Measurements from ENCODE around the gene LRRFIP1.
"Not testable (repeated sequence)": the region's sequence is repeated elsewhere in the genome, so short reads cannot be mapped to it uniquely, and the experiment has no call there.

The LRRFIP1 gene

DNA sequence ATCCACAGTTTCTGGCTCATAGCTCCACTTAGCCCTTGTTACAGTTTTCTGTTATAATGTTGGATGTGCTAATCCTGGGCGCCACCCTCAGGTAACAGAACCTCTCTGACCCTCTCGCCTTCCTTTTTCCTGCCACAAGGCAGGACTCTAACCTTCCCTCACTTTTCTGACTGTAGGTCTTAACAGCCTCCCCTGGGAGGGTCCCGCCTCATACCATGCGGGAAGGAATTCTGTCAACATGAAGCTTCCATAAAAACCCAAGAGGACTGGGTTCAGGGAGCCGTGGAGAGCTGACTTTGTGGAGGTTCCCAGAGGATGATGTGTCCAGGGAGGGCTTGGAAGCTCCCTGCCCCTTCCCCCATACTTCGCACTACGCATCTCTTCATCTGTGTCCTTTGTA is 25.0 kb upstream of the LRRFIP1 start:
- Mint-ChIP-seq H3K9me3 (no peaks in the 10 kb centered on the region), H3K4me1 (peaks cover 31% of the 10 kb centered on the region), H3K27ac (no peak overlapping the region), H3K4me3 (no peak overlapping the region), H3K36me3 (ENCODE audit: low read depth) (no peaks in the 10 kb centered on the region), H3K27me3 (ENCODE audit: low read depth) (peaks cover 19% of the 10 kb centered on the region)
- TF ChIP-seq, protein P1, sequence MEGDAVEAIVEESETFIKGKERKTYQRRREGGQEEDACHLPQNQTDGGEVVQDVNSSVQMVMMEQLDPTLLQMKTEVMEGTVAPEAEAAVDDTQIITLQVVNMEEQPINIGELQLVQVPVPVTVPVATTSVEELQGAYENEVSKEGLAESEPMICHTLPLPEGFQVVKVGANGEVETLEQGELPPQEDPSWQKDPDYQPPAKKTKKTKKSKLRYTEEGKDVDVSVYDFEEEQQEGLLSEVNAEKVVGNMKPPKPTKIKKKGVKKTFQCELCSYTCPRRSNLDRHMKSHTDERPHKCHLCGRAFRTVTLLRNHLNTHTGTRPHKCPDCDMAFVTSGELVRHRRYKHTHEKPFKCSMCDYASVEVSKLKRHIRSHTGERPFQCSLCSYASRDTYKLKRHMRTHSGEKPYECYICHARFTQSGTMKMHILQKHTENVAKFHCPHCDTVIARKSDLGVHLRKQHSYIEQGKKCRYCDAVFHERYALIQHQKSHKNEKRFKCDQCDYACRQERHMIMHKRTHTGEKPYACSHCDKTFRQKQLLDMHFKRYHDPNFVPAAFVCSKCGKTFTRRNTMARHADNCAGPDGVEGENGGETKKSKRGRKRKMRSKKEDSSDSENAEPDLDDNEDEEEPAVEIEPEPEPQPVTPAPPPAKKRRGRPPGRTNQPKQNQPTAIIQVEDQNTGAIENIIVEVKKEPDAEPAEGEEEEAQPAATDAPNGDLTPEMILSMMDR (IDR thresholded peaks at IDR 0.05; ENCODE audit: unreplicated experiment in 3 of 3): no peak

DNA sequence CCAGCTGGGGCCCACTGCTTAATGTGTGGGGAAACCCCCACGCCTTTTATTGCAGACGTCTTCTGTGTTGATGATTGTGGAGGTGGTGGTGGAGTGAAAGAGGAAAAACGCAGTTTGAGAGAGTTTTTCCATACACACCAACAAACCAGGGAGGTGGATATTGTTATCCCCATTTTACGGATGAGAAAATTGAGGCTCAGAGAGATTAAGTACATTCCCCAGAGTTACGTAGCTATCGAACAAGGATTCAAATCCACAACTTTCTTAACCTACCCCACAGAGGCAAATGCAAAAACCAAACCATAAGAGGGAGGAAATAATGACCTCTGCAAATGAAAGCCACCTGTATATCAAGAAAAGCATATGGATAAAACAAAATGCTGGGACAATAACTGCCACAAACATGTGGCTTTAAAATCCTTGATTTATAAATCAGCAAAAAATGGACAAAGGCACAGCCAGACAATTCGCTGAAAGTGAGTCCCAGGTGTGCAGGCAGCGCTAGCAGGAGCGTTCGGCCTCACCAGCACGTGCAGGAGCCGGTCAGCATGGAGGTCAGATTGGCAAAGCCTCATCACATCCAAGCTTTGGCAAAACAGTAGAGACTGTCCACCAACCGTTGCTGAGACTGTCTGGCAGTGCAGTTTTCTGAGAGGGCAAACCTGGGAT is 24.2 kb upstream of the LRRFIP1 start:
- Mint-ChIP-seq H3K27me3 (ENCODE audit: low read depth) (peaks cover 22% of the 10 kb centered on the region), H3K4me1 (peaks cover 31% of the 10 kb centered on the region), H3K9me3 (no peaks in the 10 kb centered on the region), H3K27ac (peak overlapping the region in 1 of 3 experiments; percentile 20), H3K36me3 (ENCODE audit: low read depth) (no peaks in the 10 kb centered on the region), H3K4me3 (peak overlapping the region in 1 of 3 experiments; percentile 13)
- TF ChIP-seq, protein P1 (IDR thresholded peaks at IDR 0.05; ENCODE audit: unreplicated experiment in 3 of 3): no peak

DNA sequence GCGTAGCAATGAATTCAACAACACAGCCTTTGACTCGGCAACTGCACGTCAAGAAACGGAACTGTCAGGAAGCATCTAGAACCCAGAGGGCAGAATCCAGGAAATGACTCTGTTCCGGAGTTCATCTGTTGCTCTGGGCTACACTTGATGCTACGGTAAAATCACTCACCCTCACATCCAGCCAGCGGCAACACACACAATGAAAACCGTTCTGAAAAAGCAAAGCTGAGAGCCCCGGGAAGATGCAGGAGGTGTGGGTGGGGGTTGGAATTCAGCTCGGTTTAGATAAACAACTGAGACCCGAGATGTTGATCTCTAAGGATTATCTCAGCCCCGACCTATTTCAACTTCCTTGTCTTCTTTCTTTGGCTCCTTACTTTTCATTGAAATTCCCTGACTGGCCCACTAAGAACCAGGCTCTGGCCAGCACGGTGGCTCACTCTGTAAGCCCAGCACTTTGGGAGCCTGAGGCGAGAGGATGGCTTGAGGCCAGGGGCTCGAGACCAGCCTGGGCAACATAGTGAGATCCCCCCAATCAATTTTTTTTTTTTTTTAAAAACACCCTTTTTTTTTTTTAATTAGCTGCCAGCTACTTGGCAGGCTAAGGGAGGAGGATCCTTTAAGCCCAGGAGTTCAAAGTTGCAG is 23.5 kb upstream of the LRRFIP1 start:
- Mint-ChIP-seq H3K9me3 (no peaks in the 10 kb centered on the region), H3K27ac (peak overlapping the region in 1 of 3 experiments; percentile 20), H3K36me3 (ENCODE audit: low read depth) (no peaks in the 10 kb centered on the region), H3K27me3 (ENCODE audit: low read depth) (peaks cover 23% of the 10 kb centered on the region), H3K4me3 (peak overlapping the region in 1 of 3 experiments; percentile 13), H3K4me1 (peaks cover 31% of the 10 kb centered on the region)
- TF ChIP-seq, protein P1 (IDR thresholded peaks at IDR 0.05; ENCODE audit: unreplicated experiment in 3 of 3): no peak

DNA sequence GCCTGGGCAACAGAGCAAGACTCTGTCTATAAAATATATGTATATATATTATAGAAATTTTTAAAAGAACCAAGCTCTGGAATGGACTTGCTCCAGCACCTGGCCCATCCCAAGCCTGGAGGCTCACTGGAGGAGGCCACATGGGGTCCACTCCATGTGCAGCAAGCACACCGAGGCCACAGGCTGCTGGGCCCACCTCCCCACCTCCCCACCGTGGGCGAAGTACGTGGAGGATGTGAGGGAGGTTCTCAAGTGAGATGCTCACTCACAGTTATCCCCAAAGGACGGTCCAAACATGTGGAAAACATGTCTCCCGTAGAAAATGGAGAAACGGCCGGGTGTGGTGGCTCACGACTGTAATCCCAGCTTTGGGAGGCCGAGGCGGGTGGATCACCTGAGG is 23.0 kb upstream of the LRRFIP1 start:
- no peaks in the 10 kb centered on the region for H3K9me3 Mint-ChIP-seq
- peaks cover 20% of the 10 kb centered on the region for H3K27me3 Mint-ChIP-seq (ENCODE audit: low read depth)
- H3K27ac Mint-ChIP-seq: no peak overlapping the region
- H3K4me1 Mint-ChIP-seq: peaks cover 31% of the 10 kb centered on the region
- no peak overlapping the region for H3K4me3 Mint-ChIP-seq
- H3K36me3 Mint-ChIP-seq (ENCODE audit: low read depth): no peaks in the 10 kb centered on the region
- TF ChIP-seq, protein P1 (IDR thresholded peaks at IDR 0.05; ENCODE audit: unreplicated experiment in 3 of 3): no peak

DNA sequence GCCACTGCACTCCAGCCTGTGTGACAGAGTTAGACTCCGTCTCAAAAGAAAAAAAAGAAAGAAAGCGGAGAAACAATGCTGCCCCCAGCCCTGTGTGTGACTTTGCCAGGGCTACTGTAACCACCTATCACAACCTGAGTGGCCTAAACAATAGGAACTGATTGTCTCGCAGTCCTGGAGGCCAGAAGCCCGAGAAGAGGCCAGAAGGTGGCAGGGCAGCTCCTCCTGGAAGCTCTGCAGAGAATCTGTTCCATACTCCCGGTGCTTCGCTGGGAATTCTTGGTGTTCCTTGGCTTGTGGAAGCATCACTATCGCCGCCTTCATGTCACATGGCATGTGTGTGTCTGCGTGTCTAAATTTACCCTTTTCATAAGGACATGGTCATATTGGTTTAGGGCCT is 22.4 kb upstream of the LRRFIP1 start:
- H3K9me3 Mint-ChIP-seq: no peaks in the 10 kb centered on the region

DNA sequence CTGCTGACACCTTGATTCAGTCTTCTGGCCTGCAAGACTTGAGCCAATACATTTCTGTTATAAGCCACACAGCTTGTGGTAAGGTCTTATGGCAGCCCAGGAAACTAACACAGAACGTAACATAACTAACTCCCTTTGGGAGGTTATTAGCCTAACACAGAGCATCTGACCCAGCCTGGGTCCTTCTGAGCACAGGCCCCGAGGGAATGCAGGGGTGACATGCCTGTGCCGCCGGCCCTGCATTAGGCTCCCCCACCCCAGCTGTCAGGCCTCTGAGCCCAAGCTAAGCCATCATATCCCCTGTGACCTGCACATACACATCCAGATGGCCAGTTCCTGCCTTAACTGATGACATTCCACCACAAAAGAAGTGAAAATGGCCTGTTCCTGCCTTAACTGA is 20.9 kb upstream of the LRRFIP1 start:
- not testable (repeated sequence) for H3K27ac Mint-ChIP-seq; H3K4me3 Mint-ChIP-seq; H3K9me3 Mint-ChIP-seq; H3K36me3 Mint-ChIP-seq (ENCODE audit: low read depth)
- Mint-ChIP-seq H3K27me3 (ENCODE audit: low read depth) (peaks cover 13% of the 10 kb centered on the region), H3K4me1 (peaks cover 21% of the 10 kb centered on the region)

More for the DNA sequence above, 22.4 kb upstream of the LRRFIP1 start:
- peaks cover 27% of the 10 kb centered on the region for H3K4me1 Mint-ChIP-seq
- H3K36me3 Mint-ChIP-seq (ENCODE audit: low read depth): no peaks in the 10 kb centered on the region
- H3K27me3 Mint-ChIP-seq (ENCODE audit: low read depth): peaks cover 20% of the 10 kb centered on the region
- TF ChIP-seq, protein P1 (IDR thresholded peaks at IDR 0.05; ENCODE audit: unreplicated experiment in 3 of 3): no peak
- H3K4me3 Mint-ChIP-seq: no peak overlapping the region
- H3K27ac Mint-ChIP-seq: no peak overlapping the region
